Endothelial cell of hepatic sinusoid (primary cell): ENCODE data around the gene ZBTB47.

Experiments used
- in situ Hi-C: cut with HindIII; loops from 2 replicates; pipeline ENCODE4 v1.10.0; 2017; ENCODE audit warnings: low sequenced_read_pairs

The ZBTB47 gene

DNA sequence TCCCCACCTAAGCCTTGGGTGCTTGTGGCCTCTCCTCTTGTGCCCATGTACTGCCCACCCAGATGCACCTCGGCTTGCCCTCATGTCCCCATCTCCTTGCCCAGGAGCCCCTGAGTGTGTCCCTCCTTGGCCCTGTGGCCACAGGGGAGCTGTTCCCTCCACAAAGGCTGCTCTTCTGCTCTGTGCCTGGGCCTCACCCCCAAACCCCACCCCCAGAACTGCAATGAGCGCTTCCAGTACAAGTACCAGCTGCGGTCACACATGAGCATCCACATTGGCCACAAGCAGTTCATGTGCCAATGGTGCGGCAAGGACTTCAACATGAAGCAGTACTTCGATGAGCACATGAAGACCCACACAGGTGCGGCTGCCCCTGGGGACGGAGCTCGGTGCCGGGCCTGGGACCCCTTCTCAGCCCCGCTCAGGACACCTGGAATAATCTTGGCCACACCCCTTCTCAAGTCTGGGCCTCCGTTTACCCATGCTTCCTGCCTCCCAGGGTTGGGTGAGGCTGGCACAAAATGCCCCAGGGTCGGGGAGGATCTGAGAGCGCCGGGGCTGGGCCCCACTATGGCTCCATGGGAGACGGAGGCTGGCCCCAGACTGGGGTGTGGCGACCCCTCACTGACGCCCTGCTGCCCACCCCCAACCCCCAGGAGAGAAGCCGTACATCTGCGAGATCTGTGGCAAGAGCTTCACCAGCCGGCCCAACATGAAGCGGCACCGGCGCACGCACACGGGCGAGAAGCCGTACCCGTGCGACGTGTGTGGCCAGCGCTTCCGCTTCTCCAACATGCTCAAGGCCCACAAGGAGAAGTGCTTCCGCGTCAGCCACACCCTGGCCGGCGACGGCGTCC, 10.3 kb downstream of the ZBTB47 start:
- in situ Hi-C loops: loop anchor here (5.0 kb wide), 2 partner anchors 48 to 103 kb away; no protein-coding TSS in a partner anchor

DNA sequence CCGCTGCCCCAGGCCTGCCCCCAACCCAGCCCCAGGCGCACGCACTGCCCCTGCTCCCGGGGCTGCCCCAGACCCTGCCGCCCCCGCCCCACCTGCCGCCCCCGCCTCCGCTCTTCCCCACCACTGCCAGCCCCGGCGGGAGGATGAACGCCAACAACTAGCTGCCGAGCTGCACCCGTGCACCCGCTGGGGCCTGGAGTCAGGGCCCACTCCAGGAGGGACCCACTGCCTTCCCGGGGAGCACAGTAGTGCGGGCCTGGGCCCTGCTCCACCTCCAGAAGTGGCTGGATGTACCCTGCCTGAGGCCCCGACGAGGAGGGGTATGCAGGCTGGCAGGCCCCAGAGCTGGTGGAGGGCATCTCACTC, 10.9 kb downstream of the ZBTB47 start:
- in situ Hi-C loops: loop anchor here (5.0 kb wide), 2 partner anchors 48 to 103 kb away; no protein-coding TSS in a partner anchor

DNA sequence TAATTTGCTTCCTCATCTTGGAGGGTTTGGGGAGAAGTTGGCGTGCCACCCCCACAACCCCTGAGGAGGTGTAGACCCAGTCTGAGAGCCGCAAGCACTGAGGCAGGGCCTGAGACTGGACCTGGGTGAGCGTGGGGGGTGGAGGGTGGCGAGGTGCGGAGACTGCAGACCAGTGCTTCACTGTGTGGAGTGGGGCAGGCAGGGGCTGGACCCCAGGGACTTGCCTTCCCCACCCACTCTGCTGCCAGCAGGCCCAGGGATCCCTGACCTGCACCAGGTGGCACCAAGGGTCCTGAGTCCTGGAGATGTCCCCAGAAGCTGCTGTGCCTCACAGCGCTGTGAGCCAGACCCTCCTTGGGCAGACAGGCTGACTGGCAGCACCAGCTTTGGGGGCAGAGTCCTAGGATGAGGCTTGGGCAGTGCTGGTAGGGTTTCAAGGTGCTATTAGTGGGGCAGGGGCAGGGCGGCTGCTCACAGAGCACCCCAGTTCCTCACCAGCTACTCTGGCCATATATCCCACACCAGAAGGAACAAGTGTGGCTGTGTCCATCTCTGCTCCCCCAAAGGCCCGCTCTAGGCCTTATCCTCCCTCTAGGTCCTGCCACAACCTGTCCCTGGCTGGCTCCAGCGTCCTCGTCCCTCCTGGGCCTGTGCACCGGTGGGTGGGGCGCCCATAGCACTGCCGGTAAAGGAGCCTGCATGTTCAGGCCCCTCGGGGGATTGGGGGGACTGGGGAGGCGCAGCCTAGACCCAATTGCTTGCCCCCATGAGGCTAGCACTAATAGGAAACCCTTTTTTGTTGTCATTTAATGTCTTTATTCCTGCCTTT, 11.8 kb downstream of the ZBTB47 start:
- in situ Hi-C loops: no loop called here

DNA sequence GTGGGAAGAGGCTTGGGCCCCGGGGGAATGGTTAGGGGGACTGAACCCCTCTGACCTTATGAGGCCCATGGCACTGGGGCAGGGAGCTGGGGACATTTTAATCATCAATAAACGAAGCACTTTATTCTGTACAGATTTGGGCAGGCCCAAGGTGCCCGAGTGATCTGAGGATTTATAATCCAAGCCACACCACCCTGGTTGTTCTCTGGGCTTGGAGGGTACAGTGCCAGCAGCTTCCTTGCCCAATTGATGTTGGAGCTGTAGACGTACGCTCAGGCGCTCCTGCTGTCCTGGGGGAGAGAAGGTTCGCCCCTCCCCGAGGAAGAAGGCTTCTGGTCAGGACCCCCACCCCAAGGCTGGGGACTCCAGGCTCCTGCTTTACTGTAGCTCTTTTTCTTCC, 12.5 kb downstream of the ZBTB47 start:
- in situ Hi-C loops: no loop called here

DNA sequence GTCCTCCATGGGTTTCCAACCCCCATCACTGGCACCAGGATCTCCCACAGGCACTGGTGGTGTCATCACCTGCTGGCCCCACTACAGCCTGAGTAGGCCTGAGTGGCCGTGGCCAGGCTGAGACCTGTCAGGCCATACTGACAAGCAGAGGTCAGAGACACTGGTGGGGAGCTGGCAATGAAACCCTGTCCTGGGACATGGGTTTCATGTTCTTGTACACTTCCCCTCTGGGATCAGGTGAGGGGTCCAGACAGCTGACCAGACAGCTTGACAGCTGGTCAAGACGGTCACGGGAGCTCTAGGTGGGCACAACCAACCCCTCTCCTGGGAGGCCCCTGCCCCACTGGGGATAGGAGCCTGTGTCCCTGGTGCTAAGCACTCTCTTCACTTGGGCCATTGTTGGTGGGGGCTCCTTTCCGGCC, 13.1 kb downstream of the ZBTB47 start:
- in situ Hi-C loops: no loop called here

DNA sequence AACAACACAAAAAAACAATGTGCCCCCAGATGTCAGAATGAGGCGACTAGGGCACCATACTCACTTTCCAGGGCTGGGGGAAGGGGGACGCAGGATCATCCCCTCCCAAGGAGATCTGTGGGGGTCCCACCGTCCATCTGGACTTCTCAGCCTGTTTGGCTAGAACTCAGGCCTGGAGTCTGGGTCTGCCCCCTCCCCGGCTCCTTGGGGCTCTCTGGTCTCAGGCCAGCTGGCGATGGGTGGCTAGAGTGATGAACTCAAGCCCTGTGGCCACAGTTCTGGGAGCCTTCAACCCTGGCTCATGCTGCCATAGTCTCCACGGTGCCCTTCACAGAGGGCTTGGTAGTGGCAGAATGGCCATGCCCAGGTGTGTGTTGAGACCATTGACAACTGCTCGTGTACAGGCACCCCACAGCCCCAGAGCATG, 13.6 kb downstream of the ZBTB47 start:
- in situ Hi-C loops: no loop called here

DNA sequence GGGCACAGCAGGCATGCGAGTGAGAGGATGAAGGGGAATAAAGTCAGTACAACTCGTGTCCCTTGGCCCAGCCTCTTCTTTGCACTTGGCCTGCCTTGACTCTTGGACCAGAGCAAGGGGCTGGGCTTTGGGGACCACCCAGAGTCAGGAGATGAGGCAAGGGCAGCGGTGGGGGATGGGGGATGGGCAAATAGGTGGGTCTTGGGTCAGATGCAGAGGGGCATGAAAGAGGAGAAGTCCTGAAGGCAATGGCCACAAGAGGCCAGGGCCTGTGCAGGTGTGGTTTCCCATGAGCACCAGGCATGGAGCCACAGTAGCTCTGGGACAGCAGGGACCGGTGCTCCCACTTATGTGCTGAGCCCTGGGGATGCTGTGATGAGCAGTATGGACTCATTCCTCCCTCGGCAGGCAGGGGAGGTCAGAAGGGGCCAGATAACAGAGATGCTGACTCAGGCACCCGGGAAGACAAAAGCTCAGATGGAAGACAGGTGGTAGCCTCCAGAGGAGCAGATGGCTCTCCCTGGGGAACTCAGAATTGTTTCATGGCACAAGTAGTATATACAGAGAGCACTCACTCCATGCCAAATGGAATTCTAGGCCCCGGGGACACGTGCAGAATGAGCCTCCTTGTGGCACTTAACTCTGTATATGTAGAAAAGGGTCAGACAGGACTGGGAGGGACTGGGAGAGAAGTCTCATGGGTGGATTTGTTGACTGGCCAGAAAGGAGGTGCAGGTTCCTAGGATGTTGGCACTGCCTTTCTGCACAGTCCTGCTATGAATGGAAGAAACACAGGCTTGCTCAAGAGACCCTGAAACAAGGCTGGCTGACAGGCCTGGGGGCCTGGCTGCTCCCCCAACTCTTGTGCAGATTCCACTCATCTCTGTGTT, 14.3 kb downstream of the ZBTB47 start:
- in situ Hi-C loops: no loop called here

DNA sequence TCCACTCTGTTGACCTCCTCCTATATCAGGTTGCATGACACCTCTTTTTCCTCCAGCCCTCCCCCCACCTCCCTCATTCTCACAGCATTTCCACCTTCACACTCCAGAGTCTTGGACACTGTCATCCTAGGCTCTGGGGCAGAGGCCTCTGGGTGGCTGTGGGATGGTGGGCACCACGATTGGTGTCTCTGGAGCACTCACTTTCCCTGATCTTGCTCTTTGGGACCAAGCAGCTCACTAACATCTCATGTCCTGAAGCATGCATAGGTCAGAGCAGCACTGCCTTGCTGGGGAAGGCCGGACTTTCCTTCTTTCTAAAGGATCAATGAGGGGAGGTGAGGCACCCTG, 14.9 kb downstream of the ZBTB47 start:
- in situ Hi-C loops: no loop called here

DNA sequence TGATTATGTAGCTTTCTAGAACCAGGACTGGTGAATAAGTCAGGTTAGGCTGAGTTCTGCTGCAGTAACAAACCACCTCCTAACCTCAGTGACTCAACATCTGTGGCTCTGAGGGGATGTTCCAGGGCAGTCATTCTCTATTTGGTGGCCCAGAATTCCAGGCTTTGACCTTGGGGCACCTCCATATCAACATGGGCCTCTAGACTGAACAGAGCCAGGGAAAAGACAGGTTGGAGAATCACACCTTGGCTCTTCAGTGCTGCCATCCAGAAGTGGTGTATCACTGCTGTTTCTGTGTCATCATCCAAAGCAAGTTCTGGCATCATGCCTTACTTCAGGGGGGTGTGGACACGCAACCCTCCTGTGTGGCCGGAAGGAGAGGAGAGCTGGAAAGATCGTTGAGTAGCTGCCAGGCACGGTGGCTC, 15.3 kb downstream of the ZBTB47 start:
- in situ Hi-C loops: no loop called here

DNA sequence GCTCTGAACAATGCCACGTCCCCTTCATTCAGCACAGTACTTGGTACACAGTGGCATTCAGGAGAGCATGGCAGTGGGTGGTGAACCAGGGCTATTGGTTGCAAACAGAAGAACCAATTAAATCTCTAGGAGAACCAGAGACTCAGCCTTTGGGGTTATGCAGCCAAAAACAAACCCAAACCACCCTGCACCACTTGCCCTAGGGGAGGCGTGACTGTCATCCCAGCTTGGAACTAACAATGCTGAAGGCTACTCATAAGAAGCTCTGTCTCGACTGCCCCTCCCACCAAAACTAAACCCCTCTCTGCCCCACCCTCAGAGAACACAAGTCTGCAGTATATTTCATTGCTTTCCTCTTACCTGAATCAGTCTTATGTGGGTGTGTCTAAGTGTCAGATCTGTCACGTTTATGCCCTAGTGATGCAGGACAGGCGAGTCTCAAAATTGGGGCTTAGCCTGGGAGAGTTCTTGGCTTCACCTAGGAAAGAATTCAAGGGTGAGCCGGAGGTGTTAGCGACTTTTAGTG, 16.6 kb downstream of the ZBTB47 start:
- in situ Hi-C loops: no loop called here

DNA sequence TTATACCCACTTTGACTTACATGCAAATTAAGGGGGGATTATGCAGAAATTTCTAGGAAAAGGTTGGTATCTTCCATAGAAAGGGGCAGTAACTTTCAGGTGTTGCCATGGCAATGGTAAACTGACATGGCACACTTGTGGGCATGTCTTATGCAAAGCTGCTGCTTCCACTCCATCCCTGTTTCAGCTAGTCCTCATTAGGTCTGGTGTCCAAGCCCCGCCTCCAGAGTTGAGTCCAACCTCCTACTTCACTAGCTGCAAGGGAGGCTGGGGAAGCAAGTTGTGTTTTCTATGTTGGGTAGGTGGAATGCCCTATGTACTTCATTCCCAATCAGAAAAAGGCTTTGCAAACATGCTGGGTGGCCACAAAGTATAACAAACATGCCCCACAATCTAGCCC, 17.2 kb downstream of the ZBTB47 start:
- in situ Hi-C loops: no loop called here

DNA sequence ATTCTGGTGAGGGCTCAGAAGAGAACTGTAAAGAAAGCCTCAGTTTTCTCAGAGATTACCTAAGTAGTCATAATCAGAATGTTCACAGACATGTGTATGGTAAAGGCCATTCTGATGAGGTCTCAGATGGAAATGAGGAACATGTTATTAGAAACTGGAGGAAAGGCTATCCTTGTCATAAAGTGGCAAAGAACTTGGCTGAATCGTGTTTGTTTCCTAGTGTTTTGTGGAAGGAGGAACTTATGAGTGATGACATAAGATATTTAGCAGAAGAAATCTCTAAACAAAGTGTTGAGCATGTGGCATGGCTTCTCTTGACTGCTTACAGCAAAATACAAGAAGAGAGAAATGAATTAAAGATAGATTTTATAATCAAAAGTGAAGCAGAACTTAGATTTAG, 19.0 kb downstream of the ZBTB47 start:
- in situ Hi-C loops: no loop called here

DNA sequence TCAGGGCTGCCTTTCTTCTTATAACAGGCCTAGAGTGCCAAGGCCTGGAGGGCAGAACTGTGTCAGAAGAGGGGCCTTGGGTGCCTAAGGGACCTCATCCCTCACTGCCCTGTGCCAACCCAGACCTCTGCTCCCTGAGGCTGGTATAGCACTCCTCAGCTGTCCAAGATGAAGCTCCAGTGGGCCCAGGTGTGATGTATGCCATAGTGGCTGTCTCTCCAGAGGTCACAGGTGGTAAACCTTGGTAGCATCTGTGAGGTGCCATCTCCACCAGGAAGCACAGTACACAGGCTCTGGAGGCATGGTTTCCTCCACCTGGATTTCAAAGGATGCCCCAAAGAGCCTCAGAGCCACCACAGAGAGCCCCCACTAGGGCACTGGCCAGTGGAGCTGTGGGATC, 19.6 kb downstream of the ZBTB47 start:
- in situ Hi-C loops: no loop called here

DNA sequence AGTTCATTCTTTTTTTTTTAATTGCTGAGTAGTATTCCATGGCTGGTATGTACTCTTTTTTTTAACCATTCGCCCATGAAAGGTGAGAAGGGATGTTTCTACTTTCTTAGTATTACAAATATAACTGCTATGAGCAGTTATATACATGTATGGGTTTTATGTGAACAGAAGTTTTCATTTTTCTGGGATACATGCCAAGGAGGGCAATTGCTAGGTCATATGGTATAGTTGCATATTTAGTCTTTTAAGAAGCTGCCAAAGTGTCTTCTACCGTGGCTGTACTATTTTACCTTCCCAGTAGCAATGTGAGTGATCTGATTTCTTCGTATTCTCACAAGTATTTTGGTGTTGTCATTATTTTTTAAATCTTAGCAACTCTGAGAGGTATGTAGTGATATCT, 20.6 kb downstream of the ZBTB47 start:
- in situ Hi-C loops: no loop called here

DNA sequence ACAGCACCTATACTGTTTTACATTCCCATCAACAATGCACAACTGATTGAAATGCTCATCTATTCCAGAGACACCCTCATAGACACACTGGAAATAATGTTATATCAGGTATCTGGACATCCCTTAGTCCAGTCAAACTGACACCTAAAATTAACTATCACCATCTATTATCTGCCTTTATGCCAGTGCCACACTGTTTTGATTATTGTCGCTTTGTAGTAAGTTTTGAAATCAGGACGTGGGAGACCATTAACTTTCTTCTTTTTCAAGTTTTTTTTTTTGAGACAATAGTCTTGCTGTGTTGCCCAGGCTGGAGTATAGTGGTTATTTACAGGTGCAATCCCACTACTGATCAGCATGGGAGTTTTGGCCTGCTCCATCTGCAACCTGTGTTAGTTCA, 22.4 kb downstream of the ZBTB47 start:
- in situ Hi-C loops: no loop called here

DNA sequence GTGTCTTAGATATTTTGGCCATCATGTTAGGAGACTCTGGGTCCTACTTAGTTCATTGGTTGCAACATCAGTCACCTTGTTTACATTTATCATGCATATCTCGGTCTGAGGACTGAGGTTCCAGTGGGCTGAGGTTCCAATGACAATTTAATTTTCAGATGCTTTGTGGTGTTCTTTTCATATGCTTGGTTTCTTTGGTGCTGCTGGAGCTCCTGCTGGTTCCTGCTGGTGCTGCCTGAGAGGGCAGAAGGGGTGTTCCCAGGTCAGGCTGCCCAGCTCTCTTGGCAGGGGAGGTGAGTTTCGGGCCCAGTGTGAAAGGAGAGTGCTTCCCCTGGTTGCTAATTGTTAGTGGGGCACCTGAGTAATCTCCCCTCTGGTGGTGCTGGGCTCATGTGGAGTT, 24.9 kb downstream of the ZBTB47 start:
- in situ Hi-C loops: no loop called here

DNA sequence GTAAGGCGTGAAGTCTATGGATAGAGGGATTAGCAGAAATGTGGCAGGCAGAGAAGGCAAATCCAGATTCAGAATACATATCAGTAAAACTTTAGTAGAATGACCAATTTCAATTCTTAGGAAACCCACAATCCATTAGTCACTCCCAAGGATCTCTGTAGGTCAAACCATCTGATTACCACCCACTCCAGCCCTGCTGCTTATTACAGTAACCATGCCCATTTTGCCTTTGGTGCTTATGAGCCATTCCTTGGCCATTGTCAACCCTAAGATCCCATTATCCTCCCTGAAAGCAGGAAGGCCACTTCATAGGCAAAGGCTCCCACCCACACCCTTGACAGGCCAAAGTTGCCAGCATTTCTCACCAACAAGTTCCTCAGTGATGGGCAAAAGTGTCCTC, 26.8 kb downstream of the ZBTB47 start:
- in situ Hi-C loops: no loop called here

DNA sequence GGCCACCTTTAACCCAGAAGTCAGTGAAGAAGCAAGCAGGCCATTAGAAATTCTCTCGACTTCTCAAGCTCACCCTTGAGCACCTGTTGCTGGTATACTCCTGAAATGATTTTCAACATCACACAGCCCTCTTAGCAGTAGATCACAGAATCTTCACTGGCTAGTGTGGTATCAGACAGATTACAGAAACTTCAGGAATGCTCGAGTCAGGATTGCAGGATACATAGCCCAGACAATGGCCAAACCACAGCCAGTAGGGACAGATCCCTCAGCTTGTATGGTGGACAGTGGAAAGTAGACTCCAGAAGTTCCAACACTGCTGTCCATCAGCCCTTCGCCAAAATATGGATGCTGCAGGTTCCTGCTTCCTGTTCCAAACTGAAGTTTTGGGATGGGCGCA, 27.3 kb downstream of the ZBTB47 start:
- in situ Hi-C loops: no loop called here

DNA sequence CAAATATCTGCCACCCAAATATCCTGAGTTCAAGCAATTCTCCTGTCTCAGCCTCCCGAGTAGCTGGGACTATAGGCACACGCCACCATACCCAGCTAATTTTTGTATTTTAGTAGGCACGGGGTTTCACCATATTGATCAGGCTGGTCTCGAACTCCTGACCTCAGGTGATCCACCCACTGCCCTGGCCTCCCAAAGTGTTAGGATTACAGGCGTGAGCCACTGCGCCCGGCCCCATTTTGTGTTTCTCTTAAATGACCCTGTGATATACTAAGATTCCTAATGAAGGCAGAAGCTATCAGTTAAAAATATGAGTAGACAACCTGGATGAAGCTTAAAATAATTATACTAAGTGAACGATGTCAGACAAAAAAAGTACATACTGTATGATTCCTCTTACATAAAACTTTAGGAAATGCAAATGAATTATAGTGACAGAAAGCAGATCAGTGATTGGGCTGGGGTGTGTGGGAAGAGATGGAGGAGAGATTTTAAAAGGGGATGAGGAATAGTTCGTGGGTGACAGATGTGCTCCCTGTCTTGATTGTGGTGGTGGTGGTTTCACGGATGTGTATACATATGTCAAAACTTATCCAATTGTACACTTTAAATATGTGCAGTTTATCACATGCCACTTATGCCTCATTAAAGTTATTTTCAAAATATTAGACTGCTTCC, 28.0 kb downstream of the ZBTB47 start:
- in situ Hi-C loops: no loop called here
